ENCODE data around the gene SEPTIN6.

The SEPTIN6 gene

DNA sequence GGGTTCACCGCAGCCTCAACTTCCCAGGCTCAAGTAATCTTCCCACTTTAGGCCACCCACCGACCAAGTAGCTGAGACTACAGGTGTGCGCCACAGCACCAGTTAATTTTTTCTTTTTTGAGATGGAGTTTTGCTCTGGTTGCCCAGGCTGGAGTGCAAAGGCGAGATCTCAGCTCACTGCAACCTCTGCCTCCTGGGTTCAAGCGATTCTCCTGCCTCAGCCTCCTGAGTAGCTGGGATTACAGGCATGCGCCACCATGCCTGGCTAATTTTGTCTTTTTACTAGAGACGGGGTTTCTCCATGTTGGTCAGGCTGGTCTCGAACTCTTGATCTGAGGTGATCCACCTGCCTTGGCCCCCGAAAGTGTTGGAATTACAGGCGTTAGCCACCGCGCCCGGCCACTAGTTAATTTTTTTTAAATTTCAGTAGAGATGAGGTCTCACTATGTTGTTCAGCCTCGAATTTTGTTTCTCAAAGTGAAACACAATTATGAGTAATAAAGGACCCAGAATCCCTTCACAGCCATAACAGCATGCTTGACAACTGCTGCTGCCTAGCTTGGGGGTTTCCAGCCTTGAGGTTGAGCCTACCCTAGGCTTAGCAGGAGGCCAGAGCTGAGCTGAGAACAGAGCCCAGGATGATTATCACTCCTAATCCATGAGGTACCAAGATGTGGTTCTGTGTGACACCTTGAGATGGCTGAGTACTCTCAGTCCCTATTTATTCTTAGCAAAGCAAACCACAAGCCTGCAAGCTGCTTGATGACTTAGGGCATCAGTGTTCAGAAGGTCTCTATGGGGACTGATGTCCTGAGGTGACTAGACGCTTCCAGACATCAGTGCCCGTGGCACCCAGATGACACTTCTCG lies 45.2 kb downstream of the SEPTIN6 start:
- DNase-seq: no peak

DNA sequence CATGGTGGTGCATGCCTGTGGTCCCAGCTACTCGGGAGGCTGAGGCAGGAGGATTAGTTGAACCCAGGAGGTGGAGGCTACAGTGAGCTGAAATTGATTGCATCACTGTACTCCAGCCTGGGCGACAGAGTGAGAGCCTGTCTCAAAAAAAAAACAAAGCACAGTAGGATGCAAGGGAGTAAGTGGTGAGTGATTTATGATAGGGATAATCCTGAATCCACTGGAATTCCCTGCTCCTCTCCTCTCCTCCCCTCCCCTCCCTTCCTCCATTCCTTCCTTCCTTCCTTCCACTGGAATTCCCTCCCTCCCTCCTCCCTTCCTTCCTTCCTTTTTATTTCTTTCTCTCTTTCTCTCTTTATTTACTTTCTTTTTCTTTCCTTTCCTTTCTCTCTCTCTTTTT lies 45.9 kb downstream of the SEPTIN6 start:
- DNase-seq: no peak

DNA sequence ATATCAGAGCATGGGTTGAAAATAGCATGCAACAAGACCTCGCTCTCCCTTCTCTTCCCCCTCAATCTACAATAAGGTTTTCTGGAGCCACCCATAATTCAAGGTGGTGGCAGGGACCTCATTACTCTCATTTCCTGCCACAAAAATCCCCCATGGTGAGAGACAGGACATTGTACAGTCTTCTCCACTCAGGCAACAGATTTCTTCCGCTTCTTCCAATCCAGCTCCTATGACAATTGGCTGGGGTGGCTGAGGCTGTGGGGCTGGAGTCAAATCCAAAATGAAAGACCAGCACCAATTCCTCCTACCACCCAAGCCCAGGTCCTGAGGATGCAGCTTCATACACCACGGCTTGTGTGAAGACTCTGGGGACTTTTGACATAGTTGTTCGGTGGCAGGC lies 46.5 kb downstream of the SEPTIN6 start:
- DNase-seq: no peak

DNA sequence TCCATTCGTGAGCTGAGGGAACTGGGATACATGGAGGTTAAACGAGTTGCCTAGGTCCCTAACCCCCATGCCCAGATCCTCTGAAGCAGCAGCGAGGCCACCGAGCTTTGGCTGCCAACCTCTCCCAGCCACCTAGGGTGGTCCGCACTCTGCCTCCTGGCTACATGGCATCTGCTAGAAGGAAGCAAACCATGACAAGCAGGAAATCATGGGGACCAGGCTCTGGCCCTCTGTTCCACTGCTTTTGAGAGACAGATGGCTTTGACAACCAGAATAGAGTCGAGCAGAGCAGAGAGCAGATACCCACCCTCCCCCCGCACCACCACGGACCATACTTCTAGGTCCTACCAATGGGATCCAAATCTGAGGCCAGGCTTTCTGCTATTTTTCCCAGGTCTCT lies 49.3 kb downstream of the SEPTIN6 start:
- no peak for DNase-seq
